HG03457 (cell line): ENCODE data around the gene RALGPS1.

Source experiments
- ATAC-seq: cut with Tn5 transposase; IDR thresholded peaks from one replicate; pipeline ENCODE4 v1.9.1; 2021; ENCODE audit warnings: moderate number of reproducible peaks; ENCODE audit not compliant: unreplicated experiment

Gene RALGPS1

GRCh38 chr9:127075624-127076372 lies 161.2 kb downstream of the RALGPS1 start:
- ATAC-seq = no peak

GRCh38 chr9:127076860-127077643 lies 162.5 kb downstream of the RALGPS1 start:
- ATAC-seq = no peak

GRCh38 chr9:127077644-127077946 lies 163.0 kb downstream of the RALGPS1 start:
- ATAC-seq = no peak

- ATAC-seq = no peak
These were observed 163.8 kb downstream of the RALGPS1 start for GRCh38 chr9:127078336-127078735.

- no peak for ATAC-seq
These were observed 164.4 kb downstream of the RALGPS1 start for GRCh38 chr9:127078988-127079387.

- ATAC-seq = no peak
These were observed 165.0 kb downstream of the RALGPS1 start for GRCh38 chr9:127079446-127080140.

GRCh38 chr9:127081250-127082185 lies 166.9 kb downstream of the RALGPS1 start:
- no peak for ATAC-seq

- no peak for ATAC-seq
These were observed 168.8 kb downstream of the RALGPS1 start for GRCh38 chr9:127083138-127083980.

GRCh38 chr9:127084076-127085039 lies 169.8 kb downstream of the RALGPS1 start:
- ATAC-seq = no peak

- ATAC-seq = no peak
These were observed 170.6 kb downstream of the RALGPS1 start for GRCh38 chr9:127085186-127085585.

GRCh38 chr9:127086771-127087170 lies 172.2 kb downstream of the RALGPS1 start:
- ATAC-seq = no peak

GRCh38 chr9:127087411-127087810 lies 172.8 kb downstream of the RALGPS1 start:
- no peak for ATAC-seq

GRCh38 chr9:127087836-127088235 lies 173.3 kb downstream of the RALGPS1 start:
- ATAC-seq = no peak

- no peak for ATAC-seq
These were observed 174.4 kb downstream of the RALGPS1 start for GRCh38 chr9:127088724-127089615.

- no peak for ATAC-seq
These were observed 175.1 kb downstream of the RALGPS1 start for GRCh38 chr9:127089631-127090081.

- no peak for ATAC-seq
These were observed 175.9 kb downstream of the RALGPS1 start for GRCh38 chr9:127090341-127090985.

GRCh38 chr9:127091526-127091925 lies 176.9 kb downstream of the RALGPS1 start:
- ATAC-seq = no peak
